ENCODE measurements around the gene NKAIN4. TPM values are rescaled to one million over a fixed set of nuclear protein-coding genes. Genes with fewer than 3 reads are reported as not detected.

The NKAIN4 gene
- total and polyA plus RNA-seq, 7 donors: not detected

DNA sequence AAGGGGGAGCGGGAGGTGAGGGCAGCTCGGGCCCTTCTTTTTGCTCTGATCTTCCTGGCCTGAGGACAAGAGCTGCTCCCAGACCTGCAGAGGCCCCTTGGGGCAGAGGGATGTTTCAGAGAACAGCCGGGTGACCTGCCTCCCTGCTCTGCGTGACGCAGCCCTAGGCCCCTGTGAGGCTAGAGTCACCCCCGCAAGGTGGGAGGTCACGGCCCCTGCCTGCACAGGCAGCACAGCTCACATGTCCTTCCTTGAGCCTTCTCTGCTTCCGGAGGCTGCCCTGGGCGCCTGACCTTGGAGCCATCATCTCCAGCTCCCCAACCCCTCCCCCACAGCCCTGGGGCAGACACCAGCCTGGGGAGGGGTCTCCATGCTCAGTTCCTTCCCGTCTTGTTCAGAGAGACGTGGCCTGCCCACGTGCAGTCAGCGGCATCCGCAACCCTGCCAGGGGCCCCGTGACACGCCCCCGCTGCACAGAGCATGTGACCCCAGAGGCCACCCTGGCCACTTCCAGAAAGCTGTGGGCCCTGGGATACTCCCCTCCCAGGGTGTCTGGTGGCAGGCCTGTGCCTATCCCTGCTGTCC lies 18.8 kb downstream of the NKAIN4 start, which contains the start of gene BIRC7:
Gene BIRC7 (plus strand): TSS at position 507 of the 585 bp plus-strand sequence. CDS start 192 bp downstream, outside the sequence.
- no peak for TF ChIP-seq CTCF (IDR thresholded peaks at IDR 0.05)
- no peaks in the 10 kb centered on the region for H3K9me3 ChIP-seq
- 49 to 61% (median 50%) methylated on average over 13 to 17 of the region's 17 CpGs for WGBS, 3 donors
- H3K27me3 ChIP-seq (ENCODE audit: insufficient read depth in 3 of 3, low read length in 2 of 3): peaks cover 0 to 80% (median 2%) of the 10 kb centered on the region in 3 donors
- H3K27ac ChIP-seq: no peak within 1 kb of the TSS
- no peak for DNase-seq
- H3K36me3 ChIP-seq (ENCODE audit: insufficient read depth in 1 of 2, low read depth in 1 of 2): no peaks in the 10 kb centered on the region
- intact Hi-C loops (cut with DNase I): no loop called here
- ATAC-seq: no peak
- no peak within 1 kb of the TSS for H3K4me3 ChIP-seq
- H3K4me1 ChIP-seq: no peaks in the 10 kb centered on the region

DNA sequence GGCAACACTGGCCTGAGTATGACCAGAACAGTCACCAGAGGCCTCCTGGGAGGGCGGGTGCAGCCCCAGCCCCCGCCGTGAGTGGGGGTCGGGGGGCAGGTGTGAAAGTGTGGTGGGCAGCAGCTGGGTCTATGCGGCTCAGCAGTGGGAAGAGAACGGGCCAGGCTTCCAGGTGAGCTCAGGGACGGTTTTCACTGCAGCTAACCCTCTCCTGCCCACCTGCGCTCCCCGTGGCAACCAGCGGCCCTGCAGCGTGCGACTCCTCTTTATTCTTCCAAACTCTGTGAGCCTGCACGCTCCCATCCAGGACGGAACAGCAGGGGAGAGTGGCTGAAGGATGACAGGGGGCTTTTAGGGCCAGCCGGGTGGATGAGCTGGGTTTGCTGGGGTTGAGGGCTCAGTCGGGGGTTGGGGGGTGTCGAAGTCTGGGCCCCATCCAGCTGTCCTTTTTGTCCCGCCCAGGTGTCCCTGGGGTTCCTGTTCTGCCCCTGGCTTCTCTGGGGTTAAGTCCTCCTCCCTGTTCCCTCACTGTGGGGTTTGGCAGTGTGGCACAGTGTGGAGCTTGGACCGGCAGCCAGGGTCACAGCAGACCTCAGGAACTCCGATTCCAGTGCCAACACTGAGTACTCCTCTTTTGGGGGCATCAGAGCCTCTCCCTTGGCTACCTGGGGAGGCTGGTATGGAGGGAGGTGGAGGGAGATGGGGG lies 19.4 kb downstream of the NKAIN4 start:
- DNase-seq: no peak
- peaks cover 0 to 80% (median 2%) of the 10 kb centered on the region in 3 donors for H3K27me3 ChIP-seq (ENCODE audit: insufficient read depth in 3 of 3, low read length in 2 of 3)
- 18 to 28% (median 27%) methylated on average over 18 to 20 of the region's 20 CpGs for WGBS, 3 donors

GRCh38 chr20:63233924-63234323 lies 20.3 kb downstream of the NKAIN4 start:
- no peak overlapping the region for H3K4me3 ChIP-seq
- no peaks in the 10 kb centered on the region for H3K4me1 ChIP-seq
- WGBS, 3 donors: 78 to 88% (median 86%) methylated on average over 15 to 17 of the region's 17 CpGs
- ATAC-seq: no peak
- no peaks in the 10 kb centered on the region for H3K9me3 ChIP-seq
- no peak for DNase-seq
- no peak overlapping the region for H3K27ac ChIP-seq
- H3K27me3 ChIP-seq (ENCODE audit: insufficient read depth in 3 of 3, low read length in 2 of 3): peaks cover 0 to 82% (median 2%) of the 10 kb centered on the region in 3 donors
- TF ChIP-seq CTCF (IDR thresholded peaks at IDR 0.05): no peak
- intact Hi-C loops (cut with DNase I): loop anchor here in 1 of 2 donors (5.0 kb wide), 1 partner anchor 52 kb away; no protein-coding TSS in a partner anchor
- H3K36me3 ChIP-seq (ENCODE audit: insufficient read depth in 1 of 2, low read depth in 1 of 2): no peaks in the 10 kb centered on the region

More for the DNA sequence above, 19.4 kb downstream of the NKAIN4 start:
- Histone ChIP-seq H3K4me3 (no peak overlapping the region), H3K36me3 (ENCODE audit: insufficient read depth in 1 of 2, low read depth in 1 of 2) (no peaks in the 10 kb centered on the region), H3K27ac (no peak overlapping the region), H3K4me1 (no peaks in the 10 kb centered on the region), H3K9me3 (no peaks in the 10 kb centered on the region)
- ATAC-seq: no peak
- intact Hi-C loops (cut with DNase I): loop anchor here in 1 of 2 donors (5.0 kb wide), 1 partner anchor 53 kb away; no protein-coding TSS in a partner anchor
- TF ChIP-seq CTCF (IDR thresholded peaks at IDR 0.05): no peak

GRCh38 chr20:63233061-63233344 lies 21.3 kb downstream of the NKAIN4 start:
- 60 to 88% (median 78%) methylated on average over 3 of the region's 3 CpGs for WGBS, 3 donors
- Histone ChIP-seq H3K4me1 (no peaks in the 10 kb centered on the region), H3K4me3 (no peak overlapping the region), H3K9me3 (no peaks in the 10 kb centered on the region), H3K36me3 (ENCODE audit: insufficient read depth in 1 of 2, low read depth in 1 of 2) (no peaks in the 10 kb centered on the region), H3K27ac (no peak overlapping the region), H3K27me3 (ENCODE audit: insufficient read depth in 3 of 3, low read length in 2 of 3) (peaks cover 0 to 83% (median 2%) of the 10 kb centered on the region in 3 donors)
- intact Hi-C loops (cut with DNase I): loop anchor here in 1 of 2 donors (5.0 kb wide), 1 partner anchor 51 kb away; no protein-coding TSS in a partner anchor
- DNase-seq: no peak
- no peak for ATAC-seq
- no peak for TF ChIP-seq CTCF (IDR thresholded peaks at IDR 0.05)
